Stimulated activated CD4-positive, alpha-beta T cell treated with anti-CD3 and anti-CD28 coated beads, TNF-alpha, amount 100 ng/mL, for 48 hours (primary cell): ENCODE measurements around the gene FZD8.

ENCODE experiments used
- DNase-seq, 3 donors: peaks; one replicate each; pipeline ENCODE4 v3.0.0-alpha.2; 2020; ENCODE audit warnings: low read depth in 3 of 3

Gene FZD8

GRCh38 chr10:35606430-35606829 is 35.7 kb downstream of the FZD8 start:
- DNase-seq = no peak

- no peak for DNase-seq
Measured at GRCh38 chr10:35605191-35605590, 36.9 kb downstream of the FZD8 start, which contains the start of gene GJD4. Gene GJD4 (plus strand): TSS chr10:35605341. CDS start chr10:35605568, 227 bp downstream.

- no peak for DNase-seq
Measured at GRCh38 chr10:35600193-35600592, 41.9 kb downstream of the FZD8 start.

GRCh38 chr10:35598379-35598778 is 43.7 kb downstream of the FZD8 start:
- DNase-seq = no peak

GRCh38 chr10:35595106-35595505 is 47.0 kb downstream of the FZD8 start:
- DNase-seq = no peak

- DNase-seq = no peak
Measured at GRCh38 chr10:35594115-35595079, 47.7 kb downstream of the FZD8 start.

- no peak for DNase-seq
Measured at GRCh38 chr10:35592441-35592840, 49.7 kb downstream of the FZD8 start.

GRCh38 chr10:35588836-35589235 is 53.3 kb downstream of the FZD8 start:
- no peak for DNase-seq
